ENCODE results near the gene SIGLEC5.

The SIGLEC5 gene

GRCh38 chr19:51593969-51594773 lies 36.0 kb downstream of the SIGLEC5 start:
- peak overlapping the region; percentile 59 for H3K27ac ChIP-seq
- TF ChIP-seq CTCF (conservative IDR thresholded peaks at IDR 0.05) (no peak), ZFX (IDR thresholded peaks at IDR 0.05) (peak; percentile 41; the same call in 1 of the 2 replicates)

- H3K27ac ChIP-seq: peak overlapping the region; percentile 59
- TF ChIP-seq ZFX (IDR thresholded peaks at IDR 0.05) (no peak), CTCF (conservative IDR thresholded peaks at IDR 0.05) (no peak)
Measured at GRCh38 chr19:51593138-51593890, 36.9 kb downstream of the SIGLEC5 start.

- no peak overlapping the region for H3K27ac ChIP-seq
- no peak for TF ChIP-seq ZFX (IDR thresholded peaks at IDR 0.05)
- no peak for TF ChIP-seq CTCF (conservative IDR thresholded peaks at IDR 0.05)
Measured at GRCh38 chr19:51592521-51592920, 37.7 kb downstream of the SIGLEC5 start.

GRCh38 chr19:51590441-51590840 lies 39.8 kb downstream of the SIGLEC5 start:
- no peak overlapping the region for H3K27ac ChIP-seq

GRCh38 chr19:51589511-51589910 lies 40.7 kb downstream of the SIGLEC5 start:
- TF ChIP-seq ZFX (IDR thresholded peaks at IDR 0.05): no peak
- TF ChIP-seq CTCF (conservative IDR thresholded peaks at IDR 0.05): no peak
- no peak overlapping the region for H3K27ac ChIP-seq

More at GRCh38 chr19:51590441-51590840, 39.8 kb downstream of the SIGLEC5 start:
- TF ChIP-seq ZFX (IDR thresholded peaks at IDR 0.05): no peak
- TF ChIP-seq CTCF (conservative IDR thresholded peaks at IDR 0.05): no peak

- TF ChIP-seq ZFX (IDR thresholded peaks at IDR 0.05) (no peak), CTCF (conservative IDR thresholded peaks at IDR 0.05) (no peak)
- no peak overlapping the region for H3K27ac ChIP-seq
Measured at GRCh38 chr19:51587264-51588191, 42.7 kb downstream of the SIGLEC5 start.

All from C4-2B (cell line).